Measurements from ENCODE around the gene CEP97.

DNA sequence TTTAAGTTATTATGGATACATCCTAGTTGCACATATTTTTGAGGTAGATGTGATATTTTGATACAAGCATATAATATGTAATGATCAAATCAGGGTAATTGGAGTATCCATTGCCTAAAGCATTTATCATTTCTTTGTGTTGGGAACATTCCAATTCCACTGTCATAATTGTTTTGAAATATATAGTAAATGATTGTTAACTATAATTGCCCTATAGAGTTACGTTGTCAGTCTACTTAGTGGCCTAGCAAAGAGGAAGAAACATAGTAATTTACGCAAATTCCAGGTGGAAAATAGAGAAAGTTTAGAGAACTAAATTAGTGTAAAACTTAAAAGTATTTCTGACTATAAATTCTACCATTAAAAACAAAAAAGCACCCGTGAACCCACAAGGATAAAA lies 79.5 kb downstream of the CEP97 start:
- TF ChIP-seq, protein P1, sequence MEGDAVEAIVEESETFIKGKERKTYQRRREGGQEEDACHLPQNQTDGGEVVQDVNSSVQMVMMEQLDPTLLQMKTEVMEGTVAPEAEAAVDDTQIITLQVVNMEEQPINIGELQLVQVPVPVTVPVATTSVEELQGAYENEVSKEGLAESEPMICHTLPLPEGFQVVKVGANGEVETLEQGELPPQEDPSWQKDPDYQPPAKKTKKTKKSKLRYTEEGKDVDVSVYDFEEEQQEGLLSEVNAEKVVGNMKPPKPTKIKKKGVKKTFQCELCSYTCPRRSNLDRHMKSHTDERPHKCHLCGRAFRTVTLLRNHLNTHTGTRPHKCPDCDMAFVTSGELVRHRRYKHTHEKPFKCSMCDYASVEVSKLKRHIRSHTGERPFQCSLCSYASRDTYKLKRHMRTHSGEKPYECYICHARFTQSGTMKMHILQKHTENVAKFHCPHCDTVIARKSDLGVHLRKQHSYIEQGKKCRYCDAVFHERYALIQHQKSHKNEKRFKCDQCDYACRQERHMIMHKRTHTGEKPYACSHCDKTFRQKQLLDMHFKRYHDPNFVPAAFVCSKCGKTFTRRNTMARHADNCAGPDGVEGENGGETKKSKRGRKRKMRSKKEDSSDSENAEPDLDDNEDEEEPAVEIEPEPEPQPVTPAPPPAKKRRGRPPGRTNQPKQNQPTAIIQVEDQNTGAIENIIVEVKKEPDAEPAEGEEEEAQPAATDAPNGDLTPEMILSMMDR (IDR thresholded peaks at IDR 0.05): no peak
- TF ChIP-seq ZFX (IDR thresholded peaks at IDR 0.05; ENCODE audit: borderline replicate concordance): no peak
